ENCODE measurements around the gene FOSL2.

FOSL2 gene

GRCh38 chr2:28401948-28402550 is 9.4 kb downstream of the FOSL2 start:
- no peak for ATAC-seq (ENCODE audit: low read depth)
- no peak for DNase-seq (ENCODE audit: low spot score in 2 of 2)
- Mint-ChIP-seq H3K36me3 (no peaks in the 10 kb centered on the region), H3K9me3 (no peaks in the 10 kb centered on the region), H3K27ac (no peak overlapping the region), H3K4me3 (no peak overlapping the region), H3K27me3 (peaks cover 6% of the 10 kb centered on the region), H3K4me1 (no peaks in the 10 kb centered on the region)

DNA sequence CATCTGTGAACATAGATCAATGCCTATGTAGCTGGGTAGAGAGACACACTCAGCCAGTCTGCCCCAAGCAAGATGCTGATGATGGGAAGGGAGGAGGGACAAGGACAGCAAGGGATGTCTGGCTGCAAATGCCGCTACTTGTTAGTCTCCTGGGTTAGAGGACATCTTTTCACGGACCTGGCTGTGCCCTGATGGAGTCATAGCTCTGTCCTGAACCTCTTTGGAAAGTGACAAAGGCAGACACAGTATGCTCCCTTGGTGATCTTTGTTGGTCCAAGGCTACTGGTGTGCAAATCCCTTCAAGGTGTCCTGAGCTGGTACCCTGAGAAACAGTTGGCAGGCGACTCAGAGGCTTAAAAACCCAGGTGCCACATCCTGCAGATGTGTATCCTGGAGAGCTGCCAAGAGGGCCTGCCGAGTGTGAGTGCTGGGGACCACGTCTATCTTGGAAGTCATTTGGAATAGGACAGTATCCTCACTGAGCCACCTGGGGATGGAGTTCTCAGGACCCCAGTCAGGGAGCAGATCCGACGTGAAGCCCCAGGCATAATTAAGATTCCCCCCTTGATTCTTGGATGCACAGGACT is 10.8 kb downstream of the FOSL2 start:
- H3K4me3 Mint-ChIP-seq: no peak overlapping the region
- no peak overlapping the region for H3K27ac Mint-ChIP-seq
- no peaks in the 10 kb centered on the region for H3K9me3 Mint-ChIP-seq
- H3K27me3 Mint-ChIP-seq: peaks cover 6% of the 10 kb centered on the region
- no peaks in the 10 kb centered on the region for H3K4me1 Mint-ChIP-seq
- H3K36me3 Mint-ChIP-seq: no peaks in the 10 kb centered on the region
- DNase-seq (ENCODE audit: low spot score in 2 of 2) (no peak), ATAC-seq (ENCODE audit: low read depth) (no peak)

DNA sequence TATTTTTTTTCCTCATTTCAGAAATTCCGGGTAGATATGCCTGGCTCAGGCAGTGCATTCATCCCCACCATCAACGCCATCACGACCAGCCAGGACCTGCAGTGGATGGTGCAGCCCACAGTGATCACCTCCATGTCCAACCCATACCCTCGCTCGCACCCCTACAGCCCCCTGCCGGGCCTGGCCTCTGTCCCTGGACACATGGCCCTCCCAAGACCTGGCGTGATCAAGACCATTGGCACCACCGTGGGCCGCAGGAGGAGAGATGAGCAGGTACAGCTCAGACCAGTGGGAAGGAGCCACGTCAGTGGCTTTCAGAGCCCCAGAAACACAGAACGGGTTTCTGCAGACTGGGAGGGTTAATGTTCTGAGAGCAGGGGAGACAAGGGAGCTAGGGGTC is 11.4 kb downstream of the FOSL2 start:
- ATAC-seq (ENCODE audit: low read depth) (no peak), DNase-seq (ENCODE audit: low spot score in 2 of 2) (no peak)
- Mint-ChIP-seq H3K9me3 (no peaks in the 10 kb centered on the region), H3K36me3 (no peaks in the 10 kb centered on the region), H3K27me3 (peaks cover 6% of the 10 kb centered on the region), H3K27ac (no peak overlapping the region), H3K4me3 (no peak overlapping the region), H3K4me1 (no peaks in the 10 kb centered on the region)

DNA sequence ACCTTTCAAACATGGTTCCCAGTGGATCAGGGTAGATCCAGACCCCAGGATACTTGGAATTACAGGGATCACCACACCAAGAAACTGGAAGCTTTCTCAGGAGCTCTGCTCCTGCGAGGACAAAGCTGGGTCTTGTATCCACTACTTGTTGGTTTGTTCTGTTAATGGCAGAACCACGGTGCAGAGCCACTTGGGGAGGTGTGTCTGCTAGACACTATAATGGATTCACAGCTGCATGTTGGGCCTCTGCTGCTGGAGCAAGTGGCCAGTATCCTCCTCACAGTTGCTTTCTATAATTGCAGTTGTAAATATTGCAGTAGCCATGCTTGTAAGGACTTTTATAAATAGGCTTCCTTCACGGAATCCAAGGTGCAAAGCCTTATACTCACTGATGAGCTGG is 12.9 kb downstream of the FOSL2 start:
- peaks cover 3% of the 10 kb centered on the region for H3K4me1 Mint-ChIP-seq
- no peaks in the 10 kb centered on the region for H3K36me3 Mint-ChIP-seq
- H3K4me3 Mint-ChIP-seq: no peak overlapping the region
- H3K9me3 Mint-ChIP-seq: no peaks in the 10 kb centered on the region
- ATAC-seq (ENCODE audit: low read depth) (no peak), DNase-seq (ENCODE audit: low spot score in 2 of 2) (no peak)
- H3K27ac Mint-ChIP-seq: no peak overlapping the region
- H3K27me3 Mint-ChIP-seq: peaks cover 6% of the 10 kb centered on the region

GRCh38 chr2:28406276-28407096 is 13.8 kb downstream of the FOSL2 start:
- H3K4me1 Mint-ChIP-seq: peaks cover 3% of the 10 kb centered on the region
- no peak for ATAC-seq (ENCODE audit: low read depth)
- H3K36me3 Mint-ChIP-seq: no peaks in the 10 kb centered on the region

GRCh38 chr2:28407131-28407975 is 14.7 kb downstream of the FOSL2 start:
- H3K9me3 Mint-ChIP-seq: no peaks in the 10 kb centered on the region
- H3K27me3 Mint-ChIP-seq: no peaks in the 10 kb centered on the region
- DNase-seq (ENCODE audit: low spot score in 2 of 2) (no peak), ATAC-seq (ENCODE audit: low read depth) (no peak)
- no peak overlapping the region for H3K4me3 Mint-ChIP-seq
- peaks cover 3% of the 10 kb centered on the region for H3K4me1 Mint-ChIP-seq
- H3K27ac Mint-ChIP-seq: no peak overlapping the region
- H3K36me3 Mint-ChIP-seq: no peaks in the 10 kb centered on the region

More at GRCh38 chr2:28406276-28407096, 13.8 kb downstream of the FOSL2 start:
- peaks cover 6% of the 10 kb centered on the region for H3K27me3 Mint-ChIP-seq
- no peak overlapping the region for H3K4me3 Mint-ChIP-seq
- H3K9me3 Mint-ChIP-seq: no peaks in the 10 kb centered on the region
- no peak overlapping the region for H3K27ac Mint-ChIP-seq
- DNase-seq (ENCODE audit: low spot score in 2 of 2): no peak

DNA sequence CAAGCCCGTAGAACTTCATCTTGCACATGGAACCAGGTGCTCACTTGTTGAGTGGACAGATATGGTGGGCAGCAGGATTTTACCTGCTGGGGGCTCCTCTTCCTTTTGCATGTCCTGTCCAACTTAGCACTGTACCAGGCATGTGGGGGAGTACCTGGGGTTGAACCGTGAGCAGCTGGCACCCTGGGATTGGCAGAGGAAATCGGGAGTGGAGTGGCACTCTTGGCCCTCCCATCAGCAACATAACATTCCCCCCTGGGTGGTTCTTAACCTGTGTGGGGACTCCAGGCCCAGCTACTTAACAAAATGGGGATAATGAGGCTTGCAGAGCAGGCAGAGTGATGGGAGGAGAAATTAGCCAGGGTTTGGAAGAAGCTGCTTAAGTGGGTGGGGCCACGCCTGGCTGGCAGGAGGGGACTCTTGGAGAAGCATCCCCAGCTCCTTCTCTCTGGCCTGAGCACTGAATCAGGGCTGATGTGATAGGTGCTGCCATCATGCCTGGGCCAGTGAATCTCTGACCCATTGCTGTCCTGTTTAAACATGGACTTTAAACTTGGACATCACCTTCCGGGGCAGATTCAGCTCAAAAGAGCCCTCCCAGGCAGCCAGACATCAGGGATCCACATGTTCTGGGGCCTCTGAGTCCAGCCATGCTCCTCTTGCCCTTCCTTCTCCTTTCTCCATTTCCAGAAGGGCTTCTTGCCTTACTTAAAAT is 15.5 kb downstream of the FOSL2 start:
- DNase-seq (ENCODE audit: low spot score in 2 of 2) (no peak), ATAC-seq (ENCODE audit: low read depth) (no peak)
- Mint-ChIP-seq H3K9me3 (no peaks in the 10 kb centered on the region), H3K27ac (no peak overlapping the region), H3K36me3 (no peaks in the 10 kb centered on the region), H3K4me1 (peaks cover 3% of the 10 kb centered on the region), H3K4me3 (no peak overlapping the region), H3K27me3 (peaks cover 2% of the 10 kb centered on the region)

DNA sequence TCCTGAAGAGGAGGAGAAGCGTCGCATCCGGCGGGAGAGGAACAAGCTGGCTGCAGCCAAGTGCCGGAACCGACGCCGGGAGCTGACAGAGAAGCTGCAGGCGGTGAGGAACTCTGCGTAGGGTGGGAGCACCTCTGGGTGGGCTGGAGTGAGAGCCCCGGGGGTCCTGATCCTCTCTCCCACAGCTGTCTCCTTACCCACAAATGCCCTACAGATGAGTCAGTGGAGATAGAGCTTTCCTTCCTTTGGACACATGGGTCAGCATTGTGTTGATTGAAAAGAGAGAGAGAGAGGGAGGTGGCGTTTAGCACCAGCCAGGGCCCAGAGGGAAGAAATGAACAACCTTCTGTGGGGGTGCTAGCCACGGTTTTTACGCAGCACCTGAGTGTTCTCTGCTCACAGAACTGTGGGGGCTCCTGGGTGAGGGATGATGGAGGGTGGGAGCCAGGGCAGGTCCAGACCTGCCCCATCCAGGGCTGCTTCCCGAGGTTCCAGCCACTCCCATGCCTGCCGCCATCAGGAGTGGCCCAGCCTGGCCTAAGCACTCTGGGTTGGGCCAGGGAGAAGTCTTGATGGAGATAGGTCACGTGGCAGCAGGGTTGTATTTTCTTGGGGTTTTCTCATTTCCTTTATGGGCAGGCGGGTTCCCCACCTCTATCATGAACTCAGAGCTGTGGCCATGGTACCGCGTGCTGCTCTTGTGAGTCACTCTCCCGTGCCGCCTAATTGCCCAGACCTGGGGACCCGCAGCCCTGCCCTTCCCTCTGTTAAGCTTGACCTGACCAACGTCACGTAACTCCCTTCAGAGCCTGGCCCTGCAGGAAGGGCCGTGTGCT is 16.3 kb downstream of the FOSL2 start:
- Mint-ChIP-seq H3K27ac (no peak overlapping the region), H3K9me3 (no peaks in the 10 kb centered on the region), H3K36me3 (no peaks in the 10 kb centered on the region), H3K27me3 (peaks cover 2% of the 10 kb centered on the region), H3K4me1 (peaks cover 3% of the 10 kb centered on the region), H3K4me3 (no peak overlapping the region)
- DNase-seq (ENCODE audit: low spot score in 2 of 2) (no peak), ATAC-seq (ENCODE audit: low read depth) (peak; percentile 31)

- Mint-ChIP-seq H3K4me1 (peaks cover 3% of the 10 kb centered on the region), H3K27ac (no peak overlapping the region), H3K4me3 (no peak overlapping the region), H3K9me3 (no peaks in the 10 kb centered on the region), H3K36me3 (no peaks in the 10 kb centered on the region), H3K27me3 (peaks cover 2% of the 10 kb centered on the region)
- DNase-seq (ENCODE audit: low spot score in 2 of 2) (no peak), ATAC-seq (ENCODE audit: low read depth) (no peak)
Observed at GRCh38 chr2:28411166-28411755, 18.6 kb downstream of the FOSL2 start.

GRCh38 chr2:28411956-28412609 is 19.4 kb downstream of the FOSL2 start:
- H3K36me3 Mint-ChIP-seq: no peaks in the 10 kb centered on the region
- H3K27ac Mint-ChIP-seq: no peak overlapping the region
- H3K4me1 Mint-ChIP-seq: peaks cover 3% of the 10 kb centered on the region
- ATAC-seq (ENCODE audit: low read depth) (no peak), DNase-seq (ENCODE audit: low spot score in 2 of 2) (no peak)
- H3K9me3 Mint-ChIP-seq: no peaks in the 10 kb centered on the region
- peaks cover 2% of the 10 kb centered on the region for H3K27me3 Mint-ChIP-seq
- no peak overlapping the region for H3K4me3 Mint-ChIP-seq

DNA sequence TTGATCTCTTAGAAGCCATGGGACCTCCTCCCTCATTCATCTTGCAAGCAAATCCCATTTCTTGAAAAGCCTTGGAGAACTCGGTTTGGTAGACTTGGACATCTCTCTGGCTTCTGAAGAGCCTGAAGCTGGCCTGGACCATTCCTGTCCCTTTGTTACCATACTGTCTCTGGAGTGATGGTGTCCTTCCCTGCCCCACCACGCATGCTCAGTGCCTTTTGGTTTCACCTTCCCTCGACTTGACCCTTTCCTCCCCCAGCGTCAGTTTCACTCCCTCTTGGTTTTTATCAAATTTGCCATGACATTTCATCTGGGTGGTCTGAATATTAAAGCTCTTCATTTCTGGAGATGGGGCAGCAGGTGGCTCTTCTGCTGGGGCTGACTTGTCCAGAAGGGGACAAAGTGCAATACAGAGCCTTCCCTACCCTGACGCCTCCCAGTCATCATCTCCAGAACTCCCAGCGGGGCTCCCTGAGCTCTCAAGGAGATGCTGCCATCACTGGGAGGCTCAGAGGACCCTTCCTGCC is 20.0 kb downstream of the FOSL2 start:
- Mint-ChIP-seq H3K4me3 (no peak overlapping the region), H3K27ac (no peak overlapping the region), H3K36me3 (no peaks in the 10 kb centered on the region), H3K4me1 (peaks cover 3% of the 10 kb centered on the region), H3K9me3 (no peaks in the 10 kb centered on the region), H3K27me3 (peaks cover 2% of the 10 kb centered on the region)
- DNase-seq (ENCODE audit: low spot score in 2 of 2): no peak
- ATAC-seq (ENCODE audit: low read depth): no peak
